Kidney (tissue), 14 donors: ENCODE measurements around the gene IST1. TPM values are rescaled to one million over a fixed set of nuclear protein-coding genes. Genes with fewer than 3 reads are reported as not detected.

Experiments
- DNase-seq, 5 donors: peaks; one replicate each; pipeline ENCODE4 v3.0.0-alpha.2; 2013 to 2020
- FAIRE-seq: peaks from 2 replicates; lab custom pipeline; 2012; peaks lifted over from hg19 to GRCh38; lab: Jason Lieb, UNC
- H3K27ac ChIP-seq, 2 donors: one replicate each; pipeline ENCODE4 v1.7.0; 2013; ENCODE audit warnings: low read depth in 2 of 2, low read length in 2 of 2, inconsistent platforms in 1 of 2
- H3K27me3 ChIP-seq: one replicate; pipeline ENCODE4 v1.7.1; 2013; ENCODE audit warnings: low read length, inconsistent platforms; ENCODE audit not compliant: control insufficient read depth, insufficient read depth
- H3K36me3 ChIP-seq, 3 donors: one replicate each; pipeline versions ENCODE4 v1.7.0 to v1.7.1; 2013; ENCODE audit warnings: low read length in 3 of 3, control low read depth in 1 of 3, inconsistent platforms in 1 of 3; ENCODE audit not compliant: insufficient read depth in 3 of 3, control insufficient read depth in 2 of 3
- H3K4me1 ChIP-seq, 3 donors: one replicate each; pipeline versions ENCODE4 v1.7.0 to v1.7.1; 2013; ENCODE audit warnings: low read length in 3 of 3, inconsistent platforms in 1 of 3, low read depth in 1 of 3; ENCODE audit not compliant: control insufficient read depth in 2 of 3, insufficient read depth in 2 of 3
- H3K4me3 ChIP-seq, 3 donors: one replicate each; pipeline versions ENCODE4 v1.7.0 to v1.8.1; 2013; ENCODE audit warnings: low read length in 3 of 3, control low read depth in 1 of 3, inconsistent platforms in 1 of 3
- H3K9ac ChIP-seq, 3 donors: one replicate each; pipeline versions ENCODE4 v1.7.0 to v1.7.1; 2013; ENCODE audit warnings: low read length in 3 of 3, control low read depth in 1 of 3, inconsistent platforms in 1 of 3
- H3K9me3 ChIP-seq, 3 donors: one replicate each; pipeline versions ENCODE4 v1.7.0 to v1.7.1; 2013; ENCODE audit warnings: low read length in 3 of 3, control low read depth in 1 of 3, inconsistent platforms in 1 of 3; ENCODE audit not compliant: control insufficient read depth in 2 of 3, insufficient read depth in 1 of 3
- CTCF ChIP-seq: IDR thresholded peaks from 3 replicates; pipeline ENCODE4 v1.5.1; 2012; ENCODE audit warnings: mild to moderate bottlenecking, moderate library complexity, borderline replicate concordance; ENCODE audit not compliant: insufficient read depth; ENCODE audit errors: extremely low read depth
- intact Hi-C: fragments of 100-400 bp; cut with DNase I; formaldehyde crosslinking; loops from one replicate; pipeline ENCODE4 v1.11.1; 2022
- polyA plus RNA-seq: library from polyadenylated mRNA; stranded (reverse); fragments of 350-450 nt; fragmentation: Illumina TruSeq; extraction: RNeasy Lipid Tissue Mini Kit (QIAGEN cat#74804); gene quantifications from one replicate; pipeline ENCODE4 v1.2.3, GENCODE V29; 2014; ENCODE audit warnings: low read depth, low replicate concordance; ENCODE audit not compliant: insufficient read depth
- total RNA-seq: library from RNA; stranded (reverse); fragmentation: NEBNext Ultra II Directional; extraction: Animal tissue kit (Norgen Biotek cat#: 25700); gene quantifications from one replicate; pipeline ENCODE4 v1.2.1, GENCODE V29; 2021
- donor health status: control.
- donor health status: control.
- donor health status: control.
- donor health status: control.
- donor health status: control.
- donor health status: DM: yes; HTN: yes; CAD: no.
- donor health status: Normal renal cell carcinoma (clear cell type).

The IST1 gene
- total and polyA plus RNA-seq, 2 donors from 2014 or later: 138 to 220 TPM

GRCh38 chr16:71854369-71854948 lies 40.9 kb upstream of the IST1 start:
- Histone ChIP-seq H3K4me3 (no peak overlapping the region), H3K27ac (no peak overlapping the region), H3K4me1 (peaks cover 0 to 27% (median 10%) of the 10 kb centered on the region in 3 donors), H3K9ac (no peak overlapping the region), H3K36me3 (peaks cover 0 to 26% (median 24%) of the 10 kb centered on the region in 3 donors), H3K27me3 (no peaks in the 10 kb centered on the region), H3K9me3 (no peaks in the 10 kb centered on the region)
- FAIRE-seq (no peak), DNase-seq (no peak)
- intact Hi-C loops: no loop called here
- no peak for TF ChIP-seq CTCF

- Histone ChIP-seq H3K36me3 (peaks cover 0 to 13% (median 10%) of the 10 kb centered on the region in 3 donors), H3K4me1 (peaks cover 0 to 35% (median 12%) of the 10 kb centered on the region in 3 donors), H3K27ac (peak overlapping the region in 1 of 2 donors; percentile 32), H3K4me3 (no peak overlapping the region), H3K9ac (no peak overlapping the region), H3K9me3 (no peaks in the 10 kb centered on the region), H3K27me3 (no peaks in the 10 kb centered on the region)
- intact Hi-C loops: no loop called here
- FAIRE-seq (no peak), DNase-seq (no peak)
- no peak for TF ChIP-seq CTCF
Observed at GRCh38 chr16:71855937-71856662, 39.2 kb upstream of the IST1 start.

- H3K27me3 ChIP-seq: no peaks in the 10 kb centered on the region
- FAIRE-seq (no peak), DNase-seq (no peak)
- peaks cover 5 to 14% (median 9%) of the 10 kb centered on the region in 3 donors for H3K36me3 ChIP-seq
- H3K4me3 ChIP-seq: no peak overlapping the region
- intact Hi-C loops: no loop called here
- peaks cover 0 to 22% (median 7%) of the 10 kb centered on the region in 3 donors for H3K4me1 ChIP-seq
- no peak for TF ChIP-seq CTCF
- no peaks in the 10 kb centered on the region for H3K9me3 ChIP-seq
- peak overlapping the region; percentile 67 to 73 for H3K27ac ChIP-seq
- no peak overlapping the region for H3K9ac ChIP-seq
Observed at GRCh38 chr16:71859762-71860521, 35.4 kb upstream of the IST1 start.
